Thymus (tissue), 14 donors: ENCODE data around the gene BCAR3. TPM values are rescaled to one million over a fixed set of nuclear protein-coding genes. Genes with fewer than 3 reads are reported as not detected.
A peak's percentile ranks its signal among the peaks of the same experiment; 100 is the strongest.

Source experiments
- DNase-seq, 9 donors: peaks; one replicate each; pipeline ENCODE4 v3.0.0-alpha.2; 2013; ENCODE audit warnings: low spot score in 9 of 9, low read depth in 6 of 9, missing footprints in 1 of 9
- H3K27ac ChIP-seq, 2 donors: one replicate each; pipeline ENCODE4 v1.5.1; 2013; ENCODE audit warnings: control low read depth in 1 of 2, low read depth in 1 of 2, low read length in 1 of 2, mild to moderate bottlenecking in 1 of 2, moderate library complexity in 1 of 2
- H3K27me3 ChIP-seq, 2 donors: one replicate each; pipeline ENCODE4 v1.5.1; 2013; ENCODE audit warnings: low read length in 1 of 2; ENCODE audit not compliant: control insufficient read depth in 2 of 2, insufficient read depth in 1 of 2
- H3K36me3 ChIP-seq, 2 donors: one replicate each; pipeline ENCODE4 v1.5.1; 2013; ENCODE audit warnings: low read length in 1 of 2, mild to moderate bottlenecking in 1 of 2, moderate library complexity in 1 of 2; ENCODE audit not compliant: control insufficient read depth in 2 of 2, insufficient read depth in 2 of 2
- H3K4me1 ChIP-seq, 2 donors: one replicate each; pipeline ENCODE4 v1.5.1; 2013; ENCODE audit warnings: low read length in 2 of 2; ENCODE audit not compliant: control insufficient read depth in 2 of 2, insufficient read depth in 2 of 2
- H3K4me3 ChIP-seq, 2 donors: one replicate each; pipeline ENCODE4 v1.5.1; 2013; ENCODE audit warnings: low read length in 2 of 2, control low read depth in 1 of 2, mild to moderate bottlenecking in 1 of 2
- H3K9me3 ChIP-seq, 2 donors: one replicate each; pipeline ENCODE4 v1.5.1; 2013; ENCODE audit warnings: low read length in 1 of 2, mild to moderate bottlenecking in 1 of 2; ENCODE audit not compliant: control insufficient read depth in 2 of 2, insufficient read depth in 1 of 2
- WGBS: extraction: QIAGEN DNeasy Blood & Tissue Kit; methylation state at CpG from one replicate; pipeline ENCODE4 v1.1.7; 2013; 5-methylcytosine and 5-hydroxymethylcytosine counted together
- long read RNA-seq, 10 donors: transcript quantifications; one replicate each; lab custom pipeline, GENCODE V29; 2026
- polyA plus RNA-seq: library from polyadenylated mRNA; stranded (reverse); fragments of 200-250 nt; gene quantifications from one replicate; pipeline ENCODE4 v1.2.3, GENCODE V29; 2013
- total RNA-seq: library from RNA; stranded (reverse); fragments of 120-200 nt; gene quantifications from one replicate; pipeline ENCODE4 v1.2.4, GENCODE V29; 2013
- donor health status: healthy.

The BCAR3 gene
- total RNA-seq (7.9 TPM), polyA plus RNA-seq (10.5 TPM)
- long read RNA-seq, donor 1, result 0 reads
- long read RNA-seq, donor 2, partial matches to known transcripts, result 0 of 3 reads
- long read RNA-seq, donor 2, other reads (novel, unspliced or antisense), result 0 of 3 reads
- long read RNA-seq, donor 3, partial matches to known transcripts, result 0 of 2 reads
- long read RNA-seq, donor 3, other reads (novel, unspliced or antisense), result 0 of 2 reads
- long read RNA-seq, donor 4, result 0 reads
- long read RNA-seq, donor 5, partial matches to known transcripts, result 0 of 1 reads
- long read RNA-seq, donor 5, other reads (novel, unspliced or antisense), result 0 of 1 reads
- long read RNA-seq, donor 6, partial matches to known transcripts, result 0 of 2 reads
- long read RNA-seq, donor 6, other reads (novel, unspliced or antisense), result 0 of 2 reads
- long read RNA-seq, donor 7, partial matches to known transcripts, result 0 of 4 reads
- long read RNA-seq, donor 7, other reads (novel, unspliced or antisense), result 0 of 4 reads
- long read RNA-seq, donor 8, partial matches to known transcripts, result 0 of 1 reads
- long read RNA-seq, donor 8, other reads (novel, unspliced or antisense), result 0 of 1 reads
- long read RNA-seq, donor 9, partial matches to known transcripts, result 0 of 1 reads
- long read RNA-seq, donor 9, other reads (novel, unspliced or antisense), result 0 of 1 reads
- long read RNA-seq, donor 10, partial matches to known transcripts, result 0 of 1 reads
- long read RNA-seq, donor 10, other reads (novel, unspliced or antisense), result 0 of 1 reads

- no peaks in the 10 kb centered on the region for H3K9me3 ChIP-seq
- DNase-seq, result peak in 1 of 9 donors; percentile 41
- peaks cover 21 to 30% of the 10 kb centered on the region in 2 donors for H3K27me3 ChIP-seq
- H3K4me3 ChIP-seq, result peak within 1 kb of the TSS; percentile 44 to 52
- under 1% methylated on average over 105 of the region's 105 CpGs for WGBS
- peak within 1 kb of the TSS; percentile 51 to 75 for H3K27ac ChIP-seq
- H3K36me3 ChIP-seq, result no peaks in the 10 kb centered on the region
- peaks cover 6 to 24% of the 10 kb centered on the region in 2 donors for H3K4me1 ChIP-seq
Observed at GRCh38 chr1:93681101-93681988, at the start of gene BCAR3. TSS of gene BCAR3 (minus strand) at chr1:93681837. CDS start at chr1:93674930, 6,907 bp downstream.

- Histone ChIP-seq H3K36me3 (no peaks in the 10 kb centered on the region), H3K4me1 (peaks cover 0 to 20% of the 10 kb centered on the region in 2 donors), H3K4me3 (no peak overlapping the region), H3K27me3 (no peaks in the 10 kb centered on the region), H3K9me3 (no peaks in the 10 kb centered on the region), H3K27ac (no peak overlapping the region)
- DNase-seq, result no peak
- WGBS, result 100% methylated on average over 2 of the region's 2 CpGs
Observed at GRCh38 chr1:93730621-93731020, 49.0 kb upstream of the BCAR3 start.

GRCh38 chr1:93729906-93730305 is 48.3 kb upstream of the BCAR3 start:
- H3K4me1 ChIP-seq, result peaks cover 0 to 20% of the 10 kb centered on the region in 2 donors
- WGBS, result 94% methylated on average over 4 of the region's 4 CpGs
- no peak overlapping the region for H3K27ac ChIP-seq
- H3K36me3 ChIP-seq, result no peaks in the 10 kb centered on the region
- DNase-seq, result no peak
- no peaks in the 10 kb centered on the region for H3K27me3 ChIP-seq
- no peaks in the 10 kb centered on the region for H3K9me3 ChIP-seq
- H3K4me3 ChIP-seq, result no peak overlapping the region

- Histone ChIP-seq H3K27ac (no peak overlapping the region), H3K4me3 (no peak overlapping the region), H3K36me3 (no peaks in the 10 kb centered on the region), H3K27me3 (no peaks in the 10 kb centered on the region), H3K9me3 (no peaks in the 10 kb centered on the region), H3K4me1 (peaks cover 0 to 20% of the 10 kb centered on the region in 2 donors)
- no peak for DNase-seq
- WGBS, result 91% methylated on average over 4 of the region's 4 CpGs
Observed at GRCh38 chr1:93729502-93729901, 47.9 kb upstream of the BCAR3 start.

- Histone ChIP-seq H3K4me3 (no peak overlapping the region), H3K36me3 (no peaks in the 10 kb centered on the region), H3K27ac (no peak overlapping the region), H3K9me3 (no peaks in the 10 kb centered on the region), H3K4me1 (peaks cover 0 to 20% of the 10 kb centered on the region in 2 donors), H3K27me3 (no peaks in the 10 kb centered on the region)
- no peak for DNase-seq
- 97% methylated on average over 13 of the region's 13 CpGs for WGBS
Observed at GRCh38 chr1:93728480-93729131, 47.0 kb upstream of the BCAR3 start.

GRCh38 chr1:93723733-93724270 is 42.2 kb upstream of the BCAR3 start:
- Histone ChIP-seq H3K4me3 (no peak overlapping the region), H3K9me3 (no peaks in the 10 kb centered on the region), H3K27me3 (no peaks in the 10 kb centered on the region), H3K27ac (no peak overlapping the region), H3K4me1 (peaks cover 0 to 8% of the 10 kb centered on the region in 2 donors), H3K36me3 (no peaks in the 10 kb centered on the region)
- 96% methylated on average over 5 of the region's 5 CpGs for WGBS
- no peak for DNase-seq

- Histone ChIP-seq H3K27ac (no peak overlapping the region), H3K36me3 (no peaks in the 10 kb centered on the region), H3K4me1 (peaks cover 0 to 8% of the 10 kb centered on the region in 2 donors), H3K9me3 (peaks cover 0 to 3% of the 10 kb centered on the region in 2 donors), H3K4me3 (no peak overlapping the region), H3K27me3 (no peaks in the 10 kb centered on the region)
- WGBS, result 94% methylated on average over 6 of the region's 6 CpGs
- DNase-seq, result no peak
Observed at GRCh38 chr1:93723110-93723509, 41.5 kb upstream of the BCAR3 start.
